Central memory CD8-positive, alpha-beta T cell (primary cell): ENCODE data around the gene FGL2.
"Not testable (repeated sequence)": the region's sequence is repeated elsewhere in the genome, so short reads cannot be mapped to it uniquely, and the experiment has no call there.

Source experiments
- ATAC-seq: fragments of 150-1000 bp; cut with Tn5 transposase; replicated peaks from 2 replicates; pipeline ENCODE4 v1.10.0; 2022; ENCODE audit warnings: mild to moderate bottlenecking, moderate FRiP score, moderate number of reproducible peaks; ENCODE audit not compliant: poor library complexity, severe bottlenecking; ENCODE audit errors: extremely low read depth
- DNase-seq, 2 donors: peaks; one replicate each; pipeline ENCODE4 v3.0.0; 2021; ENCODE audit warnings: low spot score in 2 of 2
- H3K27ac Mint-ChIP-seq: one replicate; pipeline ENCODE4 v1.8.0; 2022; ENCODE audit warnings: low read depth, mild to moderate bottlenecking, moderate library complexity, mixed read lengths
- H3K27me3 Mint-ChIP-seq: one replicate; pipeline ENCODE4 v1.8.0; 2022; ENCODE audit warnings: mixed read lengths
- H3K36me3 Mint-ChIP-seq: one replicate; pipeline ENCODE4 v1.8.0; 2022; ENCODE audit warnings: mild to moderate bottlenecking, moderate library complexity, mixed read lengths; ENCODE audit not compliant: insufficient read depth
- H3K4me1 Mint-ChIP-seq: one replicate; pipeline ENCODE4 v1.8.0; 2022; ENCODE audit warnings: mixed read lengths
- H3K4me3 Mint-ChIP-seq: one replicate; pipeline ENCODE4 v1.8.0; 2022; ENCODE audit warnings: mild to moderate bottlenecking, moderate library complexity, mixed read lengths
- H3K9me3 Mint-ChIP-seq: one replicate; pipeline ENCODE4 v1.8.0; 2022; ENCODE audit warnings: mixed read lengths

Gene FGL2

DNA sequence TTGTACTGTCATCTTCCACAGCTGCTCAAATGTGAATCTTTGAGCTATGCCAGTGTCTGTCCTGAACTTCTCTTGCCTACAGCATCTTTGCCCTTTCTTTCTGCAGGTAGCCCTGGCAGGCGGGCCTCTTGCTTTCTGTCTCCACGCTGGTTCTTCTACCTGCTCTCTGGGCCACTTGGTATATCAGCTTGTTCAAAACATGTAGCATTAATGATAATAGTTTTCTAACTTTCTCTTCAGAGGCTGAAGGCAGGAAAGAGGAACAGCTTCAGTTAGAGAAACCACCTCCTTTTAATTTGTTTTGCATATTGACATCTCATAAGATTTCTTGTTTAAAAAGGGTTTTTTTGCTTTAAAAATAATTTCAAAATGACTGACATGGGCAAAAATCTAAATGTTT is 923 bp upstream of the FGL2 start:
- Mint-ChIP-seq H3K4me3 (peak overlapping the region; percentile 68), H3K9me3 (no peaks in the 10 kb centered on the region), H3K27me3 (no peaks in the 10 kb centered on the region), H3K4me1 (peaks cover 34% of the 10 kb centered on the region), H3K27ac (peak overlapping the region; percentile 60), H3K36me3 (peaks cover 2% of the 10 kb centered on the region)
- ATAC-seq (no peak), DNase-seq (no peak)

DNA sequence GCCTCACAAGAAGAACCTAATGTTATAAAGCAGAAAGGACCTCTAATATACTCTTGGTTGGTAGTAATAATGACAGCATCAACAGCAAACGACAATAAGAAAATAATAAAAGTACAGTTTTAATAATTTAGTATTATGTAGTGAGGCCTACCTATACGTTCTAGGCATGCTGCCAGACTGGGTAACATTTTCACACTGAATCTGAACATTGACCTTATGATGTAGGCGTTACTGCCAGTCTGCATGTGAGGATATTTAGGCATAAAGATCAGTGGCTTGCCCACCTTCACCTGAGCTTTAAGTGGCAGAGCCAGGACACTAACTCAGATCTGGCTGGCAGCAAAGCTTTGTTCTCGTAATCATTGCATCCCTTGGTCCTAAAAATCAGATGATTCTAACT is 2.5 kb downstream of the FGL2 start:
- ATAC-seq = no peak
- peaks cover 43% of the 10 kb centered on the region for H3K4me1 Mint-ChIP-seq
- H3K9me3 Mint-ChIP-seq = no peaks in the 10 kb centered on the region
- no peak overlapping the region for H3K27ac Mint-ChIP-seq
- no peak overlapping the region for H3K4me3 Mint-ChIP-seq
- H3K36me3 Mint-ChIP-seq = peaks cover 4% of the 10 kb centered on the region
- DNase-seq = no peak
- no peaks in the 10 kb centered on the region for H3K27me3 Mint-ChIP-seq

DNA sequence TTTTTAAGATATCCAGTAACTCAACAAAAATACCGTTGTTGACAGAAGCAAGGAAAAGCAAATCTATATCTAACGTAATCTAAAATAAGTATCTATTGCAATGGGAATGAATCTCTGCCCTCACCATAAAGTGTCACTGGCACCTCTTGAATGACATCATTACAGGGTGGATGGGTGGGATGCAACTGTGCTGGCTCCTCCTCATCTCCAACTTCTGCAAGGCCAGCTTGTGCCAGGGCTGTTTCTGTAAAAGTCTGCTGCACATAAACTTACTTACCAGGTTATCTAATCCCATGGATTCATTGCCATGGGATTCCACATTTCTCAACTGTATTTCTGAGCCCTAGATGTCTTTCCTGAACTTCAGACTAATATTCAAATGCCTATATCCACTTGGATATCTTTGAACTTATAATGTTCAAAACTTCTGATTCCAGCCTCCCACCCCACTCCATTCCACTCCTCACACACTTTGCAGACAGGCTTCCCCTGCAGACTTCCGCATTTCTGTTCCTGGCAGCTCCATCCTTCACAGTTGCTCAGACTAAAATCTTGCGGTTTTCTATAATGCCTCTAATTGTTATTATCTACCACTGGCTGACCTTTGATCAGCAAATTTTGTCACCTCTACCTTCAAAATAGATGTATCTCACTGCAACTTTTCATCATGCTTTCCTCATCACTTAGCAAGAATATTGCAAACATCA is 10.7 kb downstream of the FGL2 start:
- Mint-ChIP-seq H3K9me3 (no peaks in the 10 kb centered on the region), H3K36me3 (peaks cover 3% of the 10 kb centered on the region), H3K4me1 (peaks cover 12% of the 10 kb centered on the region), H3K27ac (no peak overlapping the region), H3K4me3 (no peak overlapping the region), H3K27me3 (no peaks in the 10 kb centered on the region)
- DNase-seq (no peak), ATAC-seq (no peak)

DNA sequence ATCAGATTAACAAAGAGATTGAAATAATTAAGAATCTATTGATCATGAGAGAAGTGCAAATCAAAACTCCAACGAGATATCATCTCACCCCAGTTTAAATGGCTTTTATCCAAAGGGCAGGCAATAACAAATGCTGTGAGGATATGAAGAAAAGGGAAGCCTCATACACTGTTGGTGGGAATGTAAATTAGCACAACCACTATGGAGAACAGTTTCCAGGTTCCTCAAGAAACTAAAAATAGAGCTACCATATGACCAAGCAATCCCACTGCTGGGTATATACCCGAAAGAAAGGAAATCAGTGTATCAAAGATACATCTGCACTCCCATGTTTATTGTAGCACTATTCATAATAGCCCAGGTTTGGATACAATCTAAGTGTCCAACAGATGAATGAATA is 13.8 kb downstream of the FGL2 start:
- Mint-ChIP-seq H3K36me3 (no peaks in the 10 kb centered on the region), H3K27me3 (no peaks in the 10 kb centered on the region), H3K4me1 (no peaks in the 10 kb centered on the region), H3K27ac (no peak overlapping the region), H3K9me3 (no peaks in the 10 kb centered on the region), H3K4me3 (no peak overlapping the region)
- ATAC-seq (no peak), DNase-seq (no peak)

DNA sequence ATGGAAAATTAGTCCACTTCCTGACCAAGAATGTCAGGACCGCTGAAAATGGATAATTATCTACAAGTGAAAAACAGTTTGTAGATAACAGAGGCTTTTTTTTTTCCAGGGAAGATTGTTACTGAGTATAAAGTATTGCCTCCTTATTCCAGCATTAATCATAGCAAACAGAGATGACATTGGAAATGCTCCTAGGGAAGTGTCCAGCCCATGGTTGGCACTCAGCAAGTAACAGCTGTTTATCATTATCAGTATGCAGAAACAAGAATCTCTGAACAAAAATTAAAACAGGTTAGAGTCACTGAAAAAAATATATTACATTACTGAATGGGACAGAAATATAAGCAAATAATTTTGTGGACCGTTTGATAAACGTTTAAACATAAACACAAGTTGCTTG is 14.6 kb downstream of the FGL2 start:
- no peak overlapping the region for H3K4me3 Mint-ChIP-seq
- no peaks in the 10 kb centered on the region for H3K4me1 Mint-ChIP-seq
- DNase-seq = no peak
- no peaks in the 10 kb centered on the region for H3K9me3 Mint-ChIP-seq
- ATAC-seq = no peak
- H3K27ac Mint-ChIP-seq = no peak overlapping the region
- H3K36me3 Mint-ChIP-seq = no peaks in the 10 kb centered on the region
- no peaks in the 10 kb centered on the region for H3K27me3 Mint-ChIP-seq

DNA sequence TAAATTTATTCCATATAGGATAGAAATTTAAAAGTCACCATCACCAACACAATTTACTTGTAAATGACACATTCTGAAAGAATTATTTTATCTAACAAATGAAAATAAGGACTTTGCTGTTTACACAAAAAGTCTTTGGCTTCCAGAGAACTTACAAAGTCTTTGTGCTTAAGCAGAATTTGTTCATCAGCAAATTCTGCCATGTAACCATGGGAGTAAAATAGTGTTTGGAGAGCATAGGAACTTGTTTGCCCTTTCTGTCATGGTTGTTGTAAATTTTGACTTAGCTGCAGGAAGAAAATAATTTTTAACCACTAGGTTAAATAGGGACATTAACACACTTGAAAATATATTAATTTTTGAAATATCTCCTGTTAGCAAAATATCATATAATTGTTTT is 15.2 kb downstream of the FGL2 start:
- Mint-ChIP-seq H3K9me3 (no peaks in the 10 kb centered on the region), H3K27me3 (no peaks in the 10 kb centered on the region), H3K36me3 (no peaks in the 10 kb centered on the region), H3K4me1 (no peaks in the 10 kb centered on the region), H3K27ac (no peak overlapping the region), H3K4me3 (no peak overlapping the region)
- DNase-seq (no peak), ATAC-seq (no peak)

DNA sequence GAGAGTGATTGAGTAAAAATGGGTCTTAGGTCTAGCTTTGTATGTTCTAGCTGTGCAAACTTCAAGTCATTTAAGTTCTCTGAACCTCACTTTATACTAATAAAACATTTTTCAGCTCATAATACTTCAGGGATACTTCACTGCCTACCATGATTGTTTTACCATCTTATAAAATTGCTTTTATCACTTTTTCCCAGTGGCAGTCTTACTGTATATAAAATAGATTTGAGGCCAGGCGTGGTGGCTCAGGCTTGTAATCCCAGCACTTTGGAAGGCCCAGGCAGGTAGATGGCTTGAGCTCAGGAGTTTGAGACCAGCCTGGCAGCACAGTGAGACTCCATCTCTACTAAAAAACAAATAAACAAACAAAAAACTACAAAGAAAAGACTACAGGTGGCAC is 17.4 kb downstream of the FGL2 start:
- H3K27ac Mint-ChIP-seq = no peak overlapping the region
- no peak overlapping the region for H3K4me3 Mint-ChIP-seq
- ATAC-seq (no peak), DNase-seq (no peak)
- H3K9me3 Mint-ChIP-seq = no peaks in the 10 kb centered on the region
- no peaks in the 10 kb centered on the region for H3K36me3 Mint-ChIP-seq
- no peaks in the 10 kb centered on the region for H3K4me1 Mint-ChIP-seq
- no peaks in the 10 kb centered on the region for H3K27me3 Mint-ChIP-seq

DNA sequence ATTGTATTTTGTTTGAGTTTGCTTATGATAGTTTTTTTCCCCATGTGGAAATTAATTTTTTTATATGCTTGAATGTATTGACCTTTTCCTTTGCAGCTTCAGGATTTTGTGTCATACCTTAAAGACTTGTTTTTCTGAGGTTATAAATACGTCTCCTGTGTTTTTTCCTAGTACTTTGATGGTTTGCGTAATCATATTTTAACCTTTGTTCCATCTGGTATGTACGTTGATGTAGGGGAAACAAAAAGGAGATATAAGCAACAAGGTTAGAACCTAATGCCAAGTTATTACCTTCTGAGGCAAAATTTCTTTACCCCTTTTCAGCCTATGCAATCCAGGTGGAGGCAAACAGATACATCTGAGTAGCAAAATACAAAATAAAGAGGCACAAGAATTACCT is 17.9 kb downstream of the FGL2 start:
- Mint-ChIP-seq H3K27ac (no peak overlapping the region), H3K36me3 (no peaks in the 10 kb centered on the region), H3K4me3 (no peak overlapping the region), H3K4me1 (no peaks in the 10 kb centered on the region), H3K9me3 (no peaks in the 10 kb centered on the region), H3K27me3 (no peaks in the 10 kb centered on the region)
- no peak for DNase-seq
- no peak for ATAC-seq

DNA sequence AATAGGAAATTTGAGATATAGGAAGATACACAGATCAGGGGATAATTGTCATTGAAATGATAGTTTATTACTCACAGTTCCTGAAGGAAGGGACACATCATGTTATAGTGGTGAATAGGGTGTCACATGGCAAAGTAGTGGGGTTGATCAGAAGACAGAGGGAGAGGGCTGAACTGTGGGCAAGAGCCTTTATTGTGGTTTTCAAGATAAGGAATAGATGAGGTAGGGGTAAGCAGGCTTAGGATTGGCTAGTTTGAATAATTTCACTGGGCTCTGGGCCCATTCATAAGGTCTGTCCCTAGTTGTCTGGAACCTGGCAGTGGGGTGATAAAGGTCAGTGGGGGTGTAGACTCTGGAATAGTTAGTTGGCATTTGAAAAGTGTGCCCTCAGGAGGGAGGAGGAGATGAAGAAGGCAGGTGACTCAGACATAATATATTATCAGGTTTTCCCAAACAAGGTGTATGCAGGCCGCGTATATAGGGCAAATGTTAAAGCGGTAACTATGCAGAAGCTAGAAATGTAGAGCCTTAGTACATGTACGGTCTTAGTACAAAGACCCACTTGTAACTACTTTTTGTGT is 18.5 kb downstream of the FGL2 start:
- ATAC-seq = no peak
- Mint-ChIP-seq H3K36me3 (no peaks in the 10 kb centered on the region), H3K27me3 (no peaks in the 10 kb centered on the region), H3K9me3 (no peaks in the 10 kb centered on the region), H3K4me1 (no peaks in the 10 kb centered on the region), H3K27ac (no peak overlapping the region), H3K4me3 (no peak overlapping the region)
- DNase-seq = no peak

DNA sequence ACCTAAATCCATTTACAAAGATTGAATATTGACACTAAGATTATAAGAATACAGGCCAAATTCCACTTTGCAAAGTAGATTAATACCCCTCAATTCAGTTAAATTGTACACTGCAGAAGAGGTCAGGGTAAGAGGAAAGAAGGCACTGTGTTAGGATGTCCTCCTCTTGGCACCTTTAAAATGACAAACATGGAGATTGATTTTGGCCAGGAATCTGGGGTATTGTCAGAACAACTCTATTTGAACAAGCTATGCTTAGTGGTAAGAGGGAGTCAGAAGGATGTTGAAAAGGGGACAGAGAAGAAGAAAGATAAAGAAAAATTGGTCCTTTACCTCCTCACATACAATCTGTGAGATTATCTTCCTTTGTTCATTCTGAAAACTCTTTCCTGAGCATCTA is 21.6 kb downstream of the FGL2 start:
- not testable (repeated sequence) for H3K9me3 Mint-ChIP-seq, ATAC-seq, H3K36me3 Mint-ChIP-seq, H3K27ac Mint-ChIP-seq, H3K27me3 Mint-ChIP-seq, H3K4me1 Mint-ChIP-seq, H3K4me3 Mint-ChIP-seq, DNase-seq

DNA sequence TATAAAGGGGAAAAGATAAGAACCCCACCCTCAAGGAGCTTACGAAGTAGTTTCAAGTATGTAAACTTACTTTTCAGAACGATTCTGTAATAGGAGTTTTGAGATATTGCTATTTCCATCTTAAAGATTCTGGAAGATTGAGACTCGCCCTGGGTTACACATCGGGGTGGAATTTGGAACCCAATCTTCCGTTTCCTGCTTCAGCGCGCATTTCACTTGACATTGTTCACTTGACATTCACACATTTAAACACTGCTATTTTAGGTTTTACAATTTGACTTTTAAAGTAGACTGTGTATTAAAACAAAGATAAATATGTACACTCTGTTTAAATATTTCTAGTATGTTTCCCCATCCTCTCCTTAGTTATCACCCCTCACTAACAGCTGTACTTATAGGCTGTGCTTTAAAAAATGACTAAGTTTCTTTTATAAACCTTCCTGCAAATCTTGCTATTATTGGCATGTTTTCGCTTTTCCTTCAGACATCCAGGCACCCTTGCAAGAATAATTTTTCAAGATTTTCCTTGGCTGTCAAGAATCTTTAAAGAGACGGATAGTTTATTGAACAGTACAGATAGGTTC is 22.2 kb downstream of the FGL2 start:
- H3K9me3 Mint-ChIP-seq, ATAC-seq, H3K4me1 Mint-ChIP-seq, H3K36me3 Mint-ChIP-seq, H3K4me3 Mint-ChIP-seq, H3K27ac Mint-ChIP-seq, H3K27me3 Mint-ChIP-seq, DNase-seq: not testable (repeated sequence)

DNA sequence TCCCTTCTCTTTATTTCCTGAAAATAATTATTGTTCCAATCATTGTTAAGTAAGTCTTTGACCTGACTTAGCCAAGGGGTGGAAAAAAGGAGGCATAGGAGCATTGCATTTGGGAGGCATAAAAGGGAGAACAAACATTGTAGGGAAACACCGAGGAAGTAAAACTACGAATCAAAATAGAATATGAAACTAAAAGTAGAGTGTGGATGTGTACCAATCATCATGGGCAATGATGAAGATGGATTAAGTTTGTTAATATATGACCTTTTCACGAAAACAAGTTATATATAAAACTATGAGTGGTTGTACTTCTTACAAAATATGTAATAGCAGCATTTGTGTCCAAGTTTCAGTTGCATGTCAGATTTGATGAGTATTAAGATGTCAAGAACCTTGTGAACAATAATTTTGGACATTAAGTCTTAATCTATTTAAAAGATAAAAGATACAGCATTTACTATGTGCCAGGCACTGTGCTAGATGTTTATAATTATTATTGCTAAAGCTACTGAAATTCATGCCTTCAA is 24.3 kb downstream of the FGL2 start:
- not testable (repeated sequence) for H3K4me1 Mint-ChIP-seq, ATAC-seq, H3K9me3 Mint-ChIP-seq

DNA sequence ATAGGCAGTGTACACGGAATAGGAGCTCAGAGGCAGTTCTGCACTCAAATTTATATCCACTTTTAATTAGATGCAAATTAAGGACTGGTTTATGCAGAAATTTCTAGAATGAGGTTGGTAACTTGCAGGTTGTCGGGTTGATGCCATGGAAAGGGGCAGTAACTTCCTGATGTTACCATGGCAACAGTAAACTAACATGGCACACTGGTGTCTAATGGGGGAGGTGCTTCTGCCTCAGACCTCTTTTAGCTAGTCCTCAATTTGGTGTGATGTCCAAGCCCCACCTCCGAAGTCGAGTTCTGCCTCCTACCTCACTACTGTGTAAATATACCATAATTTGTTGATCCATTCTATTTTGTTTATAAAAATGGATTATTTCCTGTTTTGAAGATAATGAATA is 25.2 kb downstream of the FGL2 start:
- not testable (repeated sequence) for H3K4me1 Mint-ChIP-seq, H3K27me3 Mint-ChIP-seq, H3K4me3 Mint-ChIP-seq, H3K36me3 Mint-ChIP-seq, DNase-seq, H3K27ac Mint-ChIP-seq, H3K9me3 Mint-ChIP-seq, ATAC-seq

More for the DNA sequence above, 24.3 kb downstream of the FGL2 start:
- not testable (repeated sequence) for H3K27ac Mint-ChIP-seq, DNase-seq, H3K36me3 Mint-ChIP-seq, H3K27me3 Mint-ChIP-seq, H3K4me3 Mint-ChIP-seq
